HG02852 (cell line): ENCODE data around the gene HCN1.
A peak's percentile ranks its signal among the peaks of the same experiment; 100 is the strongest.

Experiments used
- ATAC-seq: cut with Tn5 transposase; IDR thresholded peaks from one replicate; pipeline ENCODE4 v1.9.1; 2021; ENCODE audit warnings: mild to moderate bottlenecking, moderate library complexity; ENCODE audit not compliant: unreplicated experiment

The HCN1 gene

GRCh38 chr5:45696206-45696836 lies at the start of gene HCN1:
Gene HCN1, minus strand, starts transcription at chr5:45696380.
- ATAC-seq = peak; percentile 98

- no peak for ATAC-seq
These were observed 44.9 kb upstream of the HCN1 start for GRCh38 chr5:45741110-45741509.

- no peak for ATAC-seq
These were observed 41.0 kb upstream of the HCN1 start for GRCh38 chr5:45737153-45737552.

- no peak for ATAC-seq
These were observed 29.4 kb upstream of the HCN1 start for GRCh38 chr5:45725537-45725936.

GRCh38 chr5:45697201-45697600 lies 1.0 kb upstream of the HCN1 start:
- ATAC-seq = no peak

- peak; percentile 23 for ATAC-seq
These were observed 400 bp downstream of the HCN1 start for GRCh38 chr5:45695804-45696156.

GRCh38 chr5:45694971-45695803 lies 993 bp downstream of the HCN1 start:
- no peak for ATAC-seq

- no peak for ATAC-seq
These were observed 1.8 kb downstream of the HCN1 start for GRCh38 chr5:45694255-45694814.

GRCh38 chr5:45692481-45692880 lies 3.7 kb downstream of the HCN1 start:
- ATAC-seq = no peak

GRCh38 chr5:45691656-45692055 lies 4.5 kb downstream of the HCN1 start:
- ATAC-seq = no peak

- no peak for ATAC-seq
These were observed 8.5 kb downstream of the HCN1 start for GRCh38 chr5:45687701-45688100.

GRCh38 chr5:45686620-45687019 lies 9.6 kb downstream of the HCN1 start:
- ATAC-seq = no peak

GRCh38 chr5:45684118-45684517 lies 12.1 kb downstream of the HCN1 start:
- no peak for ATAC-seq

GRCh38 chr5:45680950-45681349 lies 15.2 kb downstream of the HCN1 start:
- no peak for ATAC-seq

GRCh38 chr5:45677524-45677923 lies 18.7 kb downstream of the HCN1 start:
- ATAC-seq = no peak

GRCh38 chr5:45672271-45672670 lies 23.9 kb downstream of the HCN1 start:
- no peak for ATAC-seq

GRCh38 chr5:45648744-45649143 lies 47.4 kb downstream of the HCN1 start:
- no peak for ATAC-seq

- no peak for ATAC-seq
These were observed 53.1 kb downstream of the HCN1 start for GRCh38 chr5:45643056-45643455.

GRCh38 chr5:45642370-45642769 lies 53.8 kb downstream of the HCN1 start:
- ATAC-seq = no peak

GRCh38 chr5:45639040-45639439 lies 57.1 kb downstream of the HCN1 start:
- no peak for ATAC-seq

GRCh38 chr5:45627076-45627656 lies 69.0 kb downstream of the HCN1 start:
- ATAC-seq = no peak

- ATAC-seq = no peak
These were observed 72.3 kb downstream of the HCN1 start for GRCh38 chr5:45623832-45624231.
